Thyroid gland (tissue), 4 donors: ENCODE data around the gene ITGB2.

Source experiments
- POLR2A ChIP-seq, 2 donors: fragments of 450-650 bp; IDR thresholded peaks; one replicate each; pipeline ENCODE4 v1.6.1; 2017; ENCODE audit warnings: antibody characterized with exemption in 2 of 2, mild to moderate bottlenecking in 2 of 2, moderate library complexity in 1 of 2
- TF ChIP-seq, protein P1 (sequence below), 6 experiments: fragments of 200-600 bp in 3 of 6; fragments of 450-650 bp in 3 of 6; sonication (generic) in 3 of 6; IDR thresholded peaks; one replicate each; pipeline ENCODE4 v1.5.1; 2016 to 2019; ENCODE audit warnings: antibody characterized with exemption in 6 of 6, mild to moderate bottlenecking in 2 of 6, inconsistent platforms in 1 of 6, moderate library complexity in 1 of 6

GRCh38 chr21:44966135-44967081, 45.7 kb upstream of the ITGB2 start:
- TF ChIP-seq, protein P1, sequence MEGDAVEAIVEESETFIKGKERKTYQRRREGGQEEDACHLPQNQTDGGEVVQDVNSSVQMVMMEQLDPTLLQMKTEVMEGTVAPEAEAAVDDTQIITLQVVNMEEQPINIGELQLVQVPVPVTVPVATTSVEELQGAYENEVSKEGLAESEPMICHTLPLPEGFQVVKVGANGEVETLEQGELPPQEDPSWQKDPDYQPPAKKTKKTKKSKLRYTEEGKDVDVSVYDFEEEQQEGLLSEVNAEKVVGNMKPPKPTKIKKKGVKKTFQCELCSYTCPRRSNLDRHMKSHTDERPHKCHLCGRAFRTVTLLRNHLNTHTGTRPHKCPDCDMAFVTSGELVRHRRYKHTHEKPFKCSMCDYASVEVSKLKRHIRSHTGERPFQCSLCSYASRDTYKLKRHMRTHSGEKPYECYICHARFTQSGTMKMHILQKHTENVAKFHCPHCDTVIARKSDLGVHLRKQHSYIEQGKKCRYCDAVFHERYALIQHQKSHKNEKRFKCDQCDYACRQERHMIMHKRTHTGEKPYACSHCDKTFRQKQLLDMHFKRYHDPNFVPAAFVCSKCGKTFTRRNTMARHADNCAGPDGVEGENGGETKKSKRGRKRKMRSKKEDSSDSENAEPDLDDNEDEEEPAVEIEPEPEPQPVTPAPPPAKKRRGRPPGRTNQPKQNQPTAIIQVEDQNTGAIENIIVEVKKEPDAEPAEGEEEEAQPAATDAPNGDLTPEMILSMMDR (IDR thresholded peaks at IDR 0.05): no peak
- no peak for TF ChIP-seq POLR2A (IDR thresholded peaks at IDR 0.05)
